ENCODE results near the gene MPZL3. TPM values are rescaled to one million over a fixed set of nuclear protein-coding genes. Genes with fewer than 3 reads are reported as not detected.
A peak's percentile ranks its signal among the peaks of the same experiment; 100 is the strongest.

The MPZL3 gene
- polyA plus RNA-seq, 1 of the 3 experiments (the other 2 are of a cell fraction): 0.38 TPM

DNA sequence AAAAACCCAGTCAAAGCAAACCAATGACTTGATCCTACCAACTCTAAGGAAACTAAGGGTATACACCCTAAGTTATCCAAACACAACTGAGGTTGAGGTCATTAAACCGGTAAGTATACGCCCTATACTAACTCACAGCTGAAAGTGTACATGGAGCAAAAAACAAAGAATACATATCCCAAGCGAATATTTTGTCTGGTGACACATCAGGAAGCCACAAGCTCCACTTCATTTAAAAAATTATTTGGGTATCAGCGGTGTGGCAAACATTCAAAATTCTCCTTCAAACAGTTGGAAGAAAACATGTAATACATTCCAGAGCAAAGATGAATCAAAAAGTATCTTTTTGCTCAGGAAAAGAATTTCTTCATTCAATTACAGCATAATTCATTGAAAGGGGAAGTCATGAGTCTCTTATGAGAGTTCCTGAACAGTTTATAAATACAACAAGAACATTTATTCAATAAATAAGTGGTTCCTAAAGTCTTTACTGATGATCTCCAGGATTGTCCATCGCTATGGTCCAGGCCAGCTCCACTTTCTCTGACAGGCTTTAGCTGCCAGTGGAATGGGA, 22.8 kb downstream of the MPZL3 start:
- peaks cover 6% of the 10 kb centered on the region; the same call in 1 of the 2 replicates for H3K27me3 ChIP-seq (ENCODE audit: insufficient read depth)
- POLR2A ChIA-PET: no interaction called here
- H3K4me3 ChIP-seq (ENCODE audit: low read depth in 2 of 2, low read length in 1 of 2): no peak overlapping the region
- DNase-seq: no peak
- CTCF ChIA-PET: interaction anchor here (0.8 kb wide), 1 partner anchor 11 kb away, joined by 3 read pairs; no protein-coding TSS in a partner anchor
- H3K79me2 ChIP-seq (ENCODE audit: insufficient read depth): no peaks in the 10 kb centered on the region
- H3F3A ChIP-seq (replicated peaks; ENCODE audit: insufficient read depth): peaks cover 13% of the 10 kb centered on the region
- H4K20me1 ChIP-seq (ENCODE audit: insufficient read depth): no peaks in the 10 kb centered on the region
- H3K9ac ChIP-seq: no peak overlapping the region
- TF ChIP-seq, protein P1, sequence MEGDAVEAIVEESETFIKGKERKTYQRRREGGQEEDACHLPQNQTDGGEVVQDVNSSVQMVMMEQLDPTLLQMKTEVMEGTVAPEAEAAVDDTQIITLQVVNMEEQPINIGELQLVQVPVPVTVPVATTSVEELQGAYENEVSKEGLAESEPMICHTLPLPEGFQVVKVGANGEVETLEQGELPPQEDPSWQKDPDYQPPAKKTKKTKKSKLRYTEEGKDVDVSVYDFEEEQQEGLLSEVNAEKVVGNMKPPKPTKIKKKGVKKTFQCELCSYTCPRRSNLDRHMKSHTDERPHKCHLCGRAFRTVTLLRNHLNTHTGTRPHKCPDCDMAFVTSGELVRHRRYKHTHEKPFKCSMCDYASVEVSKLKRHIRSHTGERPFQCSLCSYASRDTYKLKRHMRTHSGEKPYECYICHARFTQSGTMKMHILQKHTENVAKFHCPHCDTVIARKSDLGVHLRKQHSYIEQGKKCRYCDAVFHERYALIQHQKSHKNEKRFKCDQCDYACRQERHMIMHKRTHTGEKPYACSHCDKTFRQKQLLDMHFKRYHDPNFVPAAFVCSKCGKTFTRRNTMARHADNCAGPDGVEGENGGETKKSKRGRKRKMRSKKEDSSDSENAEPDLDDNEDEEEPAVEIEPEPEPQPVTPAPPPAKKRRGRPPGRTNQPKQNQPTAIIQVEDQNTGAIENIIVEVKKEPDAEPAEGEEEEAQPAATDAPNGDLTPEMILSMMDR (IDR thresholded peaks at IDR 0.05): no peak
- TF ChIP-seq, protein P2, sequence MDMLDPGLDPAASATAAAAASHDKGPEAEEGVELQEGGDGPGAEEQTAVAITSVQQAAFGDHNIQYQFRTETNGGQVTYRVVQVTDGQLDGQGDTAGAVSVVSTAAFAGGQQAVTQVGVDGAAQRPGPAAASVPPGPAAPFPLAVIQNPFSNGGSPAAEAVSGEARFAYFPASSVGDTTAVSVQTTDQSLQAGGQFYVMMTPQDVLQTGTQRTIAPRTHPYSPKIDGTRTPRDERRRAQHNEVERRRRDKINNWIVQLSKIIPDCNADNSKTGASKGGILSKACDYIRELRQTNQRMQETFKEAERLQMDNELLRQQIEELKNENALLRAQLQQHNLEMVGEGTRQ (IDR thresholded peaks at IDR 0.05; ENCODE audit: borderline replicate concordance, low read depth, low read length): no peak
- TF ChIP-seq GABPA (IDR thresholded peaks at IDR 0.05; ENCODE audit: low read depth): no peak
- TF ChIP-seq RAD21 (IDR thresholded peaks at IDR 0.05; ENCODE audit: low read length): no peak
- no peak for TF ChIP-seq NRF1 (IDR thresholded peaks at IDR 0.05; ENCODE audit: low read depth, low read length)
- no peak for TF ChIP-seq RCOR1 (IDR thresholded peaks at IDR 0.05; ENCODE audit: low read length)
- TF ChIP-seq NFIC (IDR thresholded peaks at IDR 0.05; ENCODE audit: borderline replicate concordance): no peak
- no peak for TF ChIP-seq SIN3A (IDR thresholded peaks at IDR 0.05; ENCODE audit: borderline replicate concordance, low read depth, low read length)
- TF ChIP-seq TAF1 (IDR thresholded peaks at IDR 0.05; ENCODE audit: borderline replicate concordance, low read depth, low read length): no peak
- TF ChIP-seq, protein P3, sequence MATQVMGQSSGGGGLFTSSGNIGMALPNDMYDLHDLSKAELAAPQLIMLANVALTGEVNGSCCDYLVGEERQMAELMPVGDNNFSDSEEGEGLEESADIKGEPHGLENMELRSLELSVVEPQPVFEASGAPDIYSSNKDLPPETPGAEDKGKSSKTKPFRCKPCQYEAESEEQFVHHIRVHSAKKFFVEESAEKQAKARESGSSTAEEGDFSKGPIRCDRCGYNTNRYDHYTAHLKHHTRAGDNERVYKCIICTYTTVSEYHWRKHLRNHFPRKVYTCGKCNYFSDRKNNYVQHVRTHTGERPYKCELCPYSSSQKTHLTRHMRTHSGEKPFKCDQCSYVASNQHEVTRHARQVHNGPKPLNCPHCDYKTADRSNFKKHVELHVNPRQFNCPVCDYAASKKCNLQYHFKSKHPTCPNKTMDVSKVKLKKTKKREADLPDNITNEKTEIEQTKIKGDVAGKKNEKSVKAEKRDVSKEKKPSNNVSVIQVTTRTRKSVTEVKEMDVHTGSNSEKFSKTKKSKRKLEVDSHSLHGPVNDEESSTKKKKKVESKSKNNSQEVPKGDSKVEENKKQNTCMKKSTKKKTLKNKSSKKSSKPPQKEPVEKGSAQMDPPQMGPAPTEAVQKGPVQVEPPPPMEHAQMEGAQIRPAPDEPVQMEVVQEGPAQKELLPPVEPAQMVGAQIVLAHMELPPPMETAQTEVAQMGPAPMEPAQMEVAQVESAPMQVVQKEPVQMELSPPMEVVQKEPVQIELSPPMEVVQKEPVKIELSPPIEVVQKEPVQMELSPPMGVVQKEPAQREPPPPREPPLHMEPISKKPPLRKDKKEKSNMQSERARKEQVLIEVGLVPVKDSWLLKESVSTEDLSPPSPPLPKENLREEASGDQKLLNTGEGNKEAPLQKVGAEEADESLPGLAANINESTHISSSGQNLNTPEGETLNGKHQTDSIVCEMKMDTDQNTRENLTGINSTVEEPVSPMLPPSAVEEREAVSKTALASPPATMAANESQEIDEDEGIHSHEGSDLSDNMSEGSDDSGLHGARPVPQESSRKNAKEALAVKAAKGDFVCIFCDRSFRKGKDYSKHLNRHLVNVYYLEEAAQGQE (IDR thresholded peaks at IDR 0.05; ENCODE audit: low read depth, low read length): no peak
- TF ChIP-seq SMC3 (IDR thresholded peaks at IDR 0.05; ENCODE audit: low read depth, low read length): no peak
- TF ChIP-seq, protein P4, sequence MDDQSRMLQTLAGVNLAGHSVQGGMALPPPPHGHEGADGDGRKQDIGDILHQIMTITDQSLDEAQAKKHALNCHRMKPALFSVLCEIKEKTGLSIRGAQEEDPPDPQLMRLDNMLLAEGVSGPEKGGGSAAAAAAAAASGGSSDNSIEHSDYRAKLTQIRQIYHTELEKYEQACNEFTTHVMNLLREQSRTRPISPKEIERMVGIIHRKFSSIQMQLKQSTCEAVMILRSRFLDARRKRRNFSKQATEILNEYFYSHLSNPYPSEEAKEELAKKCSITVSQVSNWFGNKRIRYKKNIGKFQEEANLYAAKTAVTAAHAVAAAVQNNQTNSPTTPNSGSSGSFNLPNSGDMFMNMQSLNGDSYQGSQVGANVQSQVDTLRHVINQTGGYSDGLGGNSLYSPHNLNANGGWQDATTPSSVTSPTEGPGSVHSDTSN (IDR thresholded peaks at IDR 0.05): no peak
- no peak for TF ChIP-seq MXI1 (IDR thresholded peaks at IDR 0.05; ENCODE audit: low read depth, low read length)
- TF ChIP-seq TEAD4 (IDR thresholded peaks at IDR 0.05; ENCODE audit: borderline replicate concordance, insufficient read depth): no peak
- no peak for TF ChIP-seq FOXM1 (IDR thresholded peaks at IDR 0.05; ENCODE audit: low read depth)
- TF ChIP-seq, protein P5, sequence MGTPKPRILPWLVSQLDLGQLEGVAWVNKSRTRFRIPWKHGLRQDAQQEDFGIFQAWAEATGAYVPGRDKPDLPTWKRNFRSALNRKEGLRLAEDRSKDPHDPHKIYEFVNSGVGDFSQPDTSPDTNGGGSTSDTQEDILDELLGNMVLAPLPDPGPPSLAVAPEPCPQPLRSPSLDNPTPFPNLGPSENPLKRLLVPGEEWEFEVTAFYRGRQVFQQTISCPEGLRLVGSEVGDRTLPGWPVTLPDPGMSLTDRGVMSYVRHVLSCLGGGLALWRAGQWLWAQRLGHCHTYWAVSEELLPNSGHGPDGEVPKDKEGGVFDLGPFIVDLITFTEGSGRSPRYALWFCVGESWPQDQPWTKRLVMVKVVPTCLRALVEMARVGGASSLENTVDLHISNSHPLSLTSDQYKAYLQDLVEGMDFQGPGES (IDR thresholded peaks at IDR 0.05; ENCODE audit: low read depth, low read length): no peak
- TF ChIP-seq MEF2A (IDR thresholded peaks at IDR 0.05; ENCODE audit: borderline replicate concordance, low read depth): no peak
- TF ChIP-seq, protein P6, sequence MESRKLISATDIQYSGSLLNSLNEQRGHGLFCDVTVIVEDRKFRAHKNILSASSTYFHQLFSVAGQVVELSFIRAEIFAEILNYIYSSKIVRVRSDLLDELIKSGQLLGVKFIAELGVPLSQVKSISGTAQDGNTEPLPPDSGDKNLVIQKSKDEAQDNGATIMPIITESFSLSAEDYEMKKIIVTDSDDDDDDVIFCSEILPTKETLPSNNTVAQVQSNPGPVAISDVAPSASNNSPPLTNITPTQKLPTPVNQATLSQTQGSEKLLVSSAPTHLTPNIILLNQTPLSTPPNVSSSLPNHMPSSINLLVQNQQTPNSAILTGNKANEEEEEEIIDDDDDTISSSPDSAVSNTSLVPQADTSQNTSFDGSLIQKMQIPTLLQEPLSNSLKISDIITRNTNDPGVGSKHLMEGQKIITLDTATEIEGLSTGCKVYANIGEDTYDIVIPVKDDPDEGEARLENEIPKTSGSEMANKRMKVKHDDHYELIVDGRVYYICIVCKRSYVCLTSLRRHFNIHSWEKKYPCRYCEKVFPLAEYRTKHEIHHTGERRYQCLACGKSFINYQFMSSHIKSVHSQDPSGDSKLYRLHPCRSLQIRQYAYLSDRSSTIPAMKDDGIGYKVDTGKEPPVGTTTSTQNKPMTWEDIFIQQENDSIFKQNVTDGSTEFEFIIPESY (IDR thresholded peaks at IDR 0.05; ENCODE audit: borderline replicate concordance, low read depth): no peak
- peaks cover 0 to 5% of the 10 kb centered on the region in 2 experiments; a peak in 1 of 4 replicates for H3K4me1 ChIP-seq (ENCODE audit: control insufficient read depth in 1 of 2, insufficient read depth in 2 of 2, low read depth in 1 of 2, low read length in 1 of 2)
- H3K27ac ChIP-seq (ENCODE audit: low read depth in 2 of 2, low read length in 1 of 2): peak overlapping the region in 1 of 2 experiments; percentile 15; a peak in 1 of 4 replicates
- no peak overlapping the region for H2AFZ ChIP-seq (ENCODE audit: low read depth)
- 31% methylated on average over 5 of the region's 5 CpGs for WGBS (ENCODE audit: low lambda C conversion rate)
- no peaks in the 10 kb centered on the region for H3K9me3 ChIP-seq
- peak overlapping the region; percentile 13 for H3K4me2 ChIP-seq
- H3K36me3 ChIP-seq (replicated peaks in 1 of 2; ENCODE audit: control insufficient read depth in 1 of 2, insufficient read depth in 2 of 2, low read length in 1 of 2): no peaks in the 10 kb centered on the region
- H3K9me2 ChIP-seq: no peaks in the 10 kb centered on the region

Data from SK-N-SH (cell line).